ENCODE measurements around the gene DNASE1L3. TPM values are rescaled to one million over a fixed set of nuclear protein-coding genes. Genes with fewer than 3 reads are reported as not detected.

Gene DNASE1L3
- total RNA-seq, result 0.19 and 0.56 TPM in 2 replicates

GRCh38 chr3:58210761-58211460 lies at the start of gene DNASE1L3:
Gene DNASE1L3 (minus strand): TSS chr3:58210972. CDS start chr3:58210906, 66 bp downstream.

GRCh38 chr3:58237238-58237940 lies 26.6 kb upstream of the DNASE1L3 start, which contains the start of gene ABHD6:
Gene ABHD6 (plus strand): TSS chr3:58237792. CDS start chr3:58256587, 18,795 bp downstream.

Other genes with a start within 250 kb of the DNASE1L3 start
- gene FLNB, start 202.6 kb downstream of the DNASE1L3 start, total RNA-seq, result 105 and 182 TPM in 2 replicates
- 8.4 and 14.9 TPM in 2 replicates for gene ABHD6, start 26.8 kb upstream of the DNASE1L3 start, total RNA-seq
- gene RPP14, start 95.3 kb upstream of the DNASE1L3 start, total RNA-seq, result 11.0 and 19.0 TPM in 2 replicates
- gene HTD2, start 95.5 kb upstream of the DNASE1L3 start, total RNA-seq, result 6.1 and 12.4 TPM in 2 replicates
- gene PXK, start 121.9 kb upstream of the DNASE1L3 start, total RNA-seq, result 14.2 and 32.1 TPM in 2 replicates
- 104 and 146 TPM in 2 replicates for gene PDHB, start 222.9 kb upstream of the DNASE1L3 start, total RNA-seq

Measured in regular cardiac myocyte (primary cell).